GM19468 (cell line): ENCODE data around the gene CD4.

ENCODE experiments used
- ATAC-seq: cut with Tn5 transposase; IDR thresholded peaks from one replicate; pipeline ENCODE4 v1.9.1; 2021; ENCODE audit warnings: mild to moderate bottlenecking, moderate library complexity, moderate number of reproducible peaks; ENCODE audit not compliant: unreplicated experiment; ENCODE audit errors: extremely low read depth

Gene CD4

DNA sequence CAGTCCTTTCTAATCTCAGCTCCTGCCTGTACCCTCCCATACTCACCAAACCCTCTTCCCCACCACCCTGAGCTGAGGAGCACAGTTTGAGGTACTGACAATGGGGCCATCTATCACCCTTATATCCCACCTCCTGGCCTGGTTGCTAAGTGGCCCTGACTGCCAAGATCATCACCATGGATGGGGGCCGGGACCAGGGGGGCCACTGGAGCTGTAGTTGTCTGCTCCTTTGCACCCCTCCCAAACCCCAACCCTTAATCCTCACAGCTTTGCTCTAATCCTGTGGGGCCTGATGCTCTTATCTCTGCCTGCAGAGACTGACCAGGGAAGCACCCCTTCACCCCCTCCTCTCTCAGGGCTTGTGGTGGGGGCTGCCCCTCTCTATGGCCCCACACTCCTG lies 51.0 kb downstream of the CD4 start:
- no peak for ATAC-seq

GRCh38 chr12:6840761-6841515 lies 51.6 kb downstream of the CD4 start, which contains the start of gene GNB3:
TSS of gene GNB3 (plus strand) at chr12:6840925. CDS start at chr12:6841288, 363 bp downstream.
- no peak for ATAC-seq

- ATAC-seq = no peak
These were observed 52.7 kb downstream of the CD4 start for GRCh38 chr12:6842075-6842474.

GRCh38 chr12:6843118-6843902 lies 54.0 kb downstream of the CD4 start:
- ATAC-seq = no peak

GRCh38 chr12:6845395-6845794 lies 56.1 kb downstream of the CD4 start:
- ATAC-seq = no peak

GRCh38 chr12:6846316-6846869 lies 57.1 kb downstream of the CD4 start:
- no peak for ATAC-seq

- ATAC-seq = no peak
These were observed 58.3 kb downstream of the CD4 start for GRCh38 chr12:6847676-6848075.

DNA sequence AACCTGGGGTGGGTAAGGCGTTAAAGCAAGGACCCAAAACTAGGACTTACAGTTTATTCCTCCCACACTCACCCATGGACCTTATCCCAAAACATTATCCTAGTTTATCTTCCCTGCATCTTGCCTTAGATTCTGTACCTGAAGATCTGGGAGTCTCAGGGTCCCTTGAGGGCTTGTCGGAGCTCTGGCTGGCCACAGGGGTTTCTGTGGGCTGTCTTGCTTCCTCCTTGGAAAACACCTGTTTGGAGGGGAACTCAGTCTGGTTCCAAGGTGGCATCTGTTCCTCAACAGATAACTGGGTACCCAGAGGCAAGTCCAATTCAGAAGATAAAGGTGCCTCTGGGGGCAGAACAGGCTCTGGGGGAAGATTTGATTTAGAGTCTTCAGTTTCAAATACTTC lies 60.1 kb downstream of the CD4 start:
- no peak for ATAC-seq

- ATAC-seq = no peak
These were observed 60.7 kb downstream of the CD4 start for GRCh38 chr12:6849976-6850560.

DNA sequence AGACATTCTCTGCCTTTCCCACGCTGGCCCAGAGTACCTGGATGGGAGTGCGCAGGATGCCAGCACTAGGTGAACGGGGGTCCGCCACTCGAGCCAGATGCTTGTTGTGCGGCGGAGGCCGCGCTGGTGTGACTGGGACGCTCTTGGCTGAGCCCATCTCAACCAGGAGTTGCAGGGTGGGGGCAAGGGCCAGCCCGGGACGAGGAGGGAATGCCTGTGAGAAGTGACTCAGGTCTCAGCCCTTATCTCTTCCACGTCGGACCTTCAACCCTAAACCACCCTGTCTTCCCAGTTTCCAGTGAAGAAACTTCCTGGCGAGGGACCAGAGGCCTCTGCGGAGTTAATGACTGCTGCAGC lies 61.4 kb downstream of the CD4 start:
- ATAC-seq = no peak

DNA sequence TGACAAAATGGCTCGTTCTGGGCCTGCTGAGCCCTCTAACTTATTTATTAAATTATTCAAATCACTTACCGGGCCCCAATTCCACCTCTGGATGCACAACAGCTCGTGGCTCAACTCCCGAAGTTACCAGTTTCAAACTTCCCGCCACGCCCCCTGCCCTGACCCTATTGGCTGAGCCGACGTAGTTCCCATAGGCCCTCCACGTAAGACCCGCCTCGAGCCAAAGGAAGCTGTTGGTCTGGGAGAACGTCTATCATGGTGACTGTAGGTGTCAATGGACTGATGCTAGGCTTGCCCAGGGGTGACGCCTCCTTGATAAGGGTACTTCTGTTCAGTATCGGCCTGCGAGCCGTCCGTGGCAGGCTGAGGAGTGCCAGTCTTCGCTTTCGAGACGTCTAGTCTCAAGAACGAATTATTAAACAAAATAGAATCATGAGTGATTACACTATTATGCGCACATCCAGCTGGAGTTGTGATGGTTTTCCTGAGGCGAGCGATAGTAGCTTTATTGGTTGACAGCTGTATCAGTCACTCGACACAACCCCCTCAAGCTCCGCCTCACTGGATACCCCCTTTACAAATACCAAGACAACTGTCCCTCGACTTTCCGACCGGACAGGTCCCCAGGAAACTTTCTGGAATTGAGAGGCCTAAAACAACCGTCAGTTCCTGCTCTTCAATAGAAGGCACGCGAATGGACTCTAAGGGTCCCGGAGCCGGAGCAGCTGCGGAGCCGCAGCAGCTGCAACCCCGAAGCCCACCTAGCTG lies 62.0 kb downstream of the CD4 start, which contains the start of gene CDCA3:
Gene CDCA3 (minus strand): TSS at position 134 of the 768 bp plus-strand sequence. CDS start 334 bp downstream, outside the sequence.
- ATAC-seq = peak; percentile 40

- peak; percentile 82 for ATAC-seq
These were observed 62.8 kb downstream of the CD4 start, which contains the start of gene USP5 for GRCh38 chr12:6851921-6852650. TSS of gene USP5 (plus strand) at chr12:6852150. CDS start at chr12:6852180, 30 bp downstream.

DNA sequence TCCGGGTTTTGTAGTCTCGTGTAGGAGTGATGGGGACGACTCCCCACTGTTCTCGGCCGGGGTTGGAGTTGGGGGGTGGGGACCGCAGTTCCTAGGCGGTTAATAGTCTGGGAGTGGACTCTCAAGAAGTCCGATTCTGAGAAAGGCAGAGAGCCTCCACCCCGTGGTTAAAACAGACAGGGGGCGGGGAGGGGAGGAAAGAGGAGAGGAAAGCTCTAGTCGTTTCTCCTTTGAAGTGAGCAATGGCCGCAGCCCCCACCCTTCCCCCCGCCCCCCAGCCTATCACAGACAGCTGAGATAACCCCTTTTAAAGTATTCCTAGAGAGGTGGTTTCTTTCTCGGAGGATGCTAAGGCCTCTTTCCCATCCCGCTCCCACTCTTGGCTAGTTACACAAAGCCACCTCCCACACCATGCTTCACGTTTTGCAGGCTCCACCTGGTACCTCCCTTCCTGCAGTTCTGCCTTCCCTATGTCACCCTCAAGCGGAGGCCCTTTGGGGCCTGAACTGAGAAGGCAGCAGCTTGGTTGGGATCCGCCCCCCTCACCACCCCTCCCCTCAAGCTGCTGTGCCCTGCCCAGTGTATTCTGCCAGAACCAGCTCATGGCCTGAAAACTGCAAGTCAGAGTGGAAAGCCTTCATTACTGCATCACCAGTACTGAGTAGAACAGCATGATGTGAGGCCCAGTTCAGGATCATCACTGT lies 63.5 kb downstream of the CD4 start:
- no peak for ATAC-seq

DNA sequence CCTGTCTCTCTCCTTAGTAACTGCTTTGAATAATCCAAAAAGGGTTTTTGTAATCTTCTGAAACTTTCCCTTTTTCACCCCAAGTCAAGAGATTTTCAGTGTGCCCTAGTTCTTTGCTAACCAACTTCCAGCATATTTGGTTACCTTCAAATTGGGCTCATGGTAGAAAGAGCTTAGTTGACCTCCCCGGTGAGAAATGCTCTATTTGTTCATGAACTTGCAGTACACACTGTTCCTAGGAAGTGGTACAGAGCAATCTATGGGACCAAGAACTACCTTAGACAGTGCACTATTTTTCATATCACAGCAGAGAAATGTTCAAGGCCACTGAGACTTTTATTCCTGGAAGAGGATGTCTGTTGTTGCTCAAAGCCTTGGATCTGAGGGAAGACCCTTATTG lies 64.3 kb downstream of the CD4 start:
- no peak for ATAC-seq

GRCh38 chr12:6854036-6854435 lies 64.7 kb downstream of the CD4 start:
- no peak for ATAC-seq

DNA sequence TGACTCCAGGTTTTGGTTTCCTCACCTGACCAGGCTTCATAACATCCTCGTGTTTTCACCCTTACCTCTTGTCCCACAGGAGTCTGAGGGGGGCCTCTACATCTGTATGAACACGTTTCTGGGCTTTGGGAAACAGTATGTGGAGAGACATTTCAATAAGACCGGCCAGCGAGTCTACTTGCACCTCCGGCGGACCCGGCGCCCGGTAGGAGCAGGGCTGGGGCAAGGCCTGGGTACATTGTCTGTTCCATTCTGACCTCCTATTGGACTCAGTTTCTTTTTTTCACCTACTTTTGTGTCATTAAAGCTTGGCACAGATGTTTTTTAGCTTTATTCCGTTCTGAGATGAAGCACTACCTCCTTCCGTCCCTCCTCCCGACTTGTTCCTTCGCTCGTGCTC lies 66.0 kb downstream of the CD4 start:
- ATAC-seq = no peak

DNA sequence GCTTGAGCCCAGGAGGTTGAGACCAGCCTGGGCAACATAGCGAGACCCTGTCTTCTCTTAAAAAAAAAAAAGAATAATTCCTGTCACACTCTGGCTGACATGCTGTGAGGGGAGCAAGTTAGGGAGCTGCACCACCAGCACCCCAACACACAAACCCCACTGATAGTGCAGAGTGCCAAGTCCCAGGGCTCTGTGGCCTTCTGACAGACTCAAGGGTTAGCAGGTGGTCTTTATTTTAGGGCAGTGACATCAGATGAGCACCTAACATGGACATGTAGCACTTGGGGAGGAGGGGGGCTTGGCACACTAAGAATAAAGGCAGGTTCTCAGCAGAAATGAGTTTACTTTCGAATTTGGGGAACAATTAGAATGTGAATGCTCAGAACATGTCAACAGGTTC lies 69.5 kb downstream of the CD4 start:
- ATAC-seq = no peak

DNA sequence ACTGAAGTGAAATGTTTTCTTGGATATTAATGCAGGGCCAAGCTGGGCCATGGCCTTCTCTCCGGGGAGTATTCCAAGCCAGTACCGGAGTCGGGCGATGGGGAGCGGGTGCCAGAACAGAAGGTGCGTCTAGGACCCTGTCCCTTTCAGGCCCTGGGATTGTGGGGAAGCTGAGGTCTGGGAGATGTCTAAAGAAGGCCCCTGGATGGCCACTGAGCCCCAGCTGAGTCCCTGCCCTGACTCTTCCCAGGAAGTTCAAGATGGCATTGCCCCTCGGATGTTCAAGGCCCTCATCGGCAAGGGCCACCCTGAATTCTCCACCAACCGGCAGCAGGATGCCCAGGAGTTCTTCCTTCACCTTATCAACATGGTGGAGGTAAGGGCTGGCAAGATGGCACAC lies 70.8 kb downstream of the CD4 start:
- no peak for ATAC-seq

DNA sequence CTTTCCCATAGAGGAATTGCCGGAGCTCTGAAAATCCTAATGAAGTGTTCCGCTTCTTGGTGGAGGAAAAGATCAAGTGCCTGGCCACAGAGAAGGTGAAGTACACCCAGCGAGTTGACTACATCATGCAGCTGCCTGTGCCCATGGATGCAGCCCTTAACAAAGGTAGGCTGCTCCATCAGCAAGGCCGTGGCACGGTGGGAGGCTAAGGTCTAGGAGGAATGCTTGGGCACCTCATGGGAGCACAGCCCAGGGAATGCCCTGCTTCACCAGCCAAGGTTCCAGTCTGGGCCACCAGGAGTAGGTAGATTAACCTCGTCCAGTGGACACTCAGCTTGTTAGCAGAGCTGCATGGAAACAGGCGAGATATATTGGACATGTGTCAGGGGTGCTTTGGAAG lies 71.6 kb downstream of the CD4 start:
- no peak for ATAC-seq
